HTERT RPE-1 (cell line): ENCODE measurements around the gene ABCB7.
"Not testable (repeated sequence)": the region's sequence is repeated elsewhere in the genome, so short reads cannot be mapped to it uniquely, and the experiment has no call there.

Source experiments
- in situ Hi-C: fragments of 300-500 bp; cut with MboI; formaldehyde crosslinking; loops from 4 replicates; pipeline ENCODE4 v1.14.3; 2020; ENCODE audit warnings: low sequenced_read_pairs

ABCB7 gene

GRCh38 chrX:75155827-75156525 is at the start of gene ABCB7:
ABCB7 (minus strand) TSS chrX:75156283; CDS start chrX:75156272, 11 bp downstream.
- in situ Hi-C loops, result no loop called here

- in situ Hi-C loops, result not testable (repeated sequence)
Observed at GRCh38 chrX:75188415-75189206, 32.5 kb upstream of the ABCB7 start.

GRCh38 chrX:75181721-75182120 is 25.6 kb upstream of the ABCB7 start:
- in situ Hi-C loops, result no loop called here

- in situ Hi-C loops, result not testable (repeated sequence)
Observed at GRCh38 chrX:75179536-75180293, 23.6 kb upstream of the ABCB7 start.

GRCh38 chrX:75172257-75172890 is 16.3 kb upstream of the ABCB7 start:
- in situ Hi-C loops, result not testable (repeated sequence)

- in situ Hi-C loops, result no loop called here
Observed at GRCh38 chrX:75158054-75158453, 2.0 kb upstream of the ABCB7 start.

- in situ Hi-C loops, result no loop called here
Observed at GRCh38 chrX:75156531-75156945, 455 bp upstream of the ABCB7 start.

- in situ Hi-C loops, result no loop called here
Observed at GRCh38 chrX:75155447-75155826, 646 bp downstream of the ABCB7 start.

- in situ Hi-C loops, result no loop called here
Observed at GRCh38 chrX:75154871-75155270, 1.2 kb downstream of the ABCB7 start.

GRCh38 chrX:75151827-75152592 is 4.1 kb downstream of the ABCB7 start:
- in situ Hi-C loops, result no loop called here

- in situ Hi-C loops, result no loop called here
Observed at GRCh38 chrX:75149654-75150053, 6.4 kb downstream of the ABCB7 start.

GRCh38 chrX:75132672-75133071 is 23.4 kb downstream of the ABCB7 start:
- in situ Hi-C loops, result no loop called here

- in situ Hi-C loops, result no loop called here
Observed at GRCh38 chrX:75131973-75132627, 24.0 kb downstream of the ABCB7 start.

- in situ Hi-C loops, result not testable (repeated sequence)
Observed at GRCh38 chrX:75129069-75129468, 27.0 kb downstream of the ABCB7 start.

GRCh38 chrX:75118296-75118695 is 37.8 kb downstream of the ABCB7 start:
- in situ Hi-C loops, result no loop called here

- in situ Hi-C loops, result no loop called here
Observed at GRCh38 chrX:75115707-75116413, 40.2 kb downstream of the ABCB7 start.

- in situ Hi-C loops, result no loop called here
Observed at GRCh38 chrX:75114638-75115037, 41.4 kb downstream of the ABCB7 start.

- in situ Hi-C loops, result no loop called here
Observed at GRCh38 chrX:75113664-75114063, 42.4 kb downstream of the ABCB7 start.

- in situ Hi-C loops, result no loop called here
Observed at GRCh38 chrX:75107863-75108509, 48.1 kb downstream of the ABCB7 start.
